Measurements from ENCODE around the gene SLC9A9.

SLC9A9 gene

GRCh38 chr3:143228405-143228804 lies 619.9 kb downstream of the SLC9A9 start:
- DNase-seq, result no peak

GRCh38 chr3:143226678-143227291 lies 621.5 kb downstream of the SLC9A9 start:
- DNase-seq, result no peak

- no peak for DNase-seq
Observed at GRCh38 chr3:143224716-143225115, 623.6 kb downstream of the SLC9A9 start.

- no peak for DNase-seq
Observed at GRCh38 chr3:143222981-143223380, 625.3 kb downstream of the SLC9A9 start.

GRCh38 chr3:143222505-143222904 lies 625.8 kb downstream of the SLC9A9 start:
- no peak for DNase-seq

- no peak for DNase-seq
Observed at GRCh38 chr3:143221446-143221845, 626.8 kb downstream of the SLC9A9 start.

- DNase-seq, result no peak
Observed at GRCh38 chr3:143220741-143221140, 627.5 kb downstream of the SLC9A9 start.

- no peak for DNase-seq
Observed at GRCh38 chr3:143218166-143218835, 630.0 kb downstream of the SLC9A9 start.

GRCh38 chr3:143217283-143217682 lies 631.0 kb downstream of the SLC9A9 start:
- DNase-seq, result no peak

GRCh38 chr3:143216709-143217182 lies 631.5 kb downstream of the SLC9A9 start:
- no peak for DNase-seq
